Body of pancreas (tissue), 4 donors: ENCODE results near the gene ZNG1B.
"Not testable (repeated sequence)": the region's sequence is repeated elsewhere in the genome, so short reads cannot be mapped to it uniquely, and the experiment has no call there.

ENCODE experiments used
- CTCF ChIP-seq, 7 experiments: fragments of 450-650 bp in 4 of 7; fragments of 200-600 bp in 3 of 7; sonication (generic) in 3 of 7; IDR thresholded peaks; one replicate each; pipeline ENCODE4 v1.5.1; 2016 to 2019; ENCODE audit warnings: antibody characterized with exemption in 7 of 7
- POLR2A ChIP-seq, 3 donors: fragments of 450-650 bp; IDR thresholded peaks; one replicate each; pipeline ENCODE4 v1.6.1; 2016; ENCODE audit warnings: antibody characterized with exemption in 3 of 3, mild to moderate bottlenecking in 2 of 3

- not testable (repeated sequence) for TF ChIP-seq CTCF, POLR2A (IDR thresholded peaks at IDR 0.05)
These were observed 99.1 kb downstream of the ZNG1B start for GRCh38 chr2:113536573-113536972.
